H9 (cell line): Measurements from ENCODE around the gene EHD3. TPM values are rescaled to one million over a fixed set of nuclear protein-coding genes. Genes with fewer than 3 reads are reported as not detected.

Source experiments
- DNase-seq: peaks from one replicate; pipeline ENCODE4 v3.0.0-alpha.2; 2017
- H2AFZ ChIP-seq: one replicate; pipeline ENCODE4 v1.6.1; 2013; ENCODE audit warnings: mild to moderate bottlenecking, low read length, control low read depth, moderate library complexity
- H2AK5ac ChIP-seq: 2 replicates; pipeline ENCODE4 v1.6.1; 2013; ENCODE audit warnings: low read length, control low read depth, mixed read lengths; ENCODE audit not compliant: insufficient read length
- H2BK120ac ChIP-seq: one replicate; pipeline ENCODE4 v1.6.1; 2013; ENCODE audit warnings: low read depth, mild to moderate bottlenecking, low read length, control low read depth, inconsistent platforms; ENCODE audit not compliant: poor library complexity, severe bottlenecking
- H2BK12ac ChIP-seq: 2 replicates; pipeline ENCODE4 v1.6.1; 2013; ENCODE audit warnings: low read length, control low read depth, mixed read lengths, low read depth; ENCODE audit not compliant: insufficient read length
- H2BK15ac ChIP-seq: 2 replicates; pipeline ENCODE4 v1.6.1; 2013; ENCODE audit warnings: low read depth, low read length, control low read depth
- H2BK20ac ChIP-seq: one replicate; pipeline ENCODE4 v1.6.1; 2013; ENCODE audit warnings: low read depth, mild to moderate bottlenecking, low read length, control low read depth, inconsistent platforms; ENCODE audit not compliant: poor library complexity, severe bottlenecking
- H2BK5ac ChIP-seq: 2 replicates; pipeline ENCODE4 v1.6.1; 2013; ENCODE audit warnings: low read length, control low read depth, mixed read lengths; ENCODE audit not compliant: insufficient read length
- H3K14ac ChIP-seq: 2 replicates; pipeline ENCODE4 v1.6.1; 2013; ENCODE audit warnings: low read length, control low read depth; ENCODE audit not compliant: insufficient read depth
- H3K18ac ChIP-seq: 2 replicates; pipeline ENCODE4 v1.6.1; 2013; ENCODE audit warnings: low read depth, mild to moderate bottlenecking, mixed read lengths, low read length, control low read depth; ENCODE audit not compliant: insufficient read length
- H3K23ac ChIP-seq: 2 replicates; pipeline ENCODE4 v1.6.1; 2013; ENCODE audit warnings: low read length, control low read depth, mixed read lengths, low read depth; ENCODE audit not compliant: insufficient read length
- H3K23me2 ChIP-seq: 2 replicates; pipeline ENCODE4 v1.6.1; 2013; ENCODE audit warnings: low read depth, mild to moderate bottlenecking, mixed read lengths, low read length, control low read depth; ENCODE audit not compliant: insufficient read length, poor library complexity, severe bottlenecking
- H3K27ac ChIP-seq: 2 replicates; pipeline ENCODE4 v1.5.1; 2013; ENCODE audit warnings: low read length, control low read depth, mixed read lengths, low read depth; ENCODE audit not compliant: insufficient read length
- H3K27me3 ChIP-seq: 2 replicates; pipeline ENCODE4 v1.6.1; 2013; ENCODE audit warnings: low read length, control low read depth, inconsistent platforms; ENCODE audit not compliant: insufficient read depth
- H3K4ac ChIP-seq: 2 replicates; pipeline ENCODE4 v1.6.1; 2013; ENCODE audit warnings: low read depth, mild to moderate bottlenecking, control low read depth, inconsistent platforms, low read length, moderate library complexity
- H3K4me1 ChIP-seq: 2 replicates; pipeline ENCODE4 v1.6.1; 2013; ENCODE audit warnings: low read length, control low read depth, inconsistent platforms; ENCODE audit not compliant: insufficient read depth
- H3K4me2 ChIP-seq: 2 replicates; pipeline ENCODE4 v1.6.1; 2013; ENCODE audit warnings: low read length, control low read depth, mixed read lengths; ENCODE audit not compliant: insufficient read length, insufficient read depth
- H3K56ac ChIP-seq: 2 replicates; pipeline ENCODE4 v1.6.1; 2013; ENCODE audit warnings: low read depth, mild to moderate bottlenecking, mixed read lengths, low read length, control low read depth; ENCODE audit not compliant: insufficient read length
- H3K79me1 ChIP-seq: 2 replicates; pipeline ENCODE4 v1.6.1; 2013; ENCODE audit warnings: low read depth, mild to moderate bottlenecking, moderate library complexity, low read length, control low read depth, inconsistent platforms; ENCODE audit not compliant: insufficient read depth, poor library complexity, severe bottlenecking
- H3K79me2 ChIP-seq: 2 replicates; pipeline ENCODE4 v1.6.1; 2013; ENCODE audit warnings: low read length, control low read depth, inconsistent platforms; ENCODE audit not compliant: insufficient read depth
- H3K9ac ChIP-seq: 2 replicates; pipeline ENCODE4 v1.6.1; 2013; ENCODE audit warnings: low read length, control low read depth, mixed read lengths; ENCODE audit not compliant: insufficient read length; ENCODE audit errors: extremely low read depth
- H3K9me3 ChIP-seq: one replicate; pipeline ENCODE4 v1.6.1; 2013; ENCODE audit warnings: low read depth, low read length, inconsistent platforms; ENCODE audit not compliant: control insufficient read depth
- H3T11ph ChIP-seq: one replicate; pipeline ENCODE4 v1.6.1; 2013; ENCODE audit warnings: mild to moderate bottlenecking, low read length, control low read depth, inconsistent platforms
- H4K20me1 ChIP-seq: one replicate; pipeline ENCODE4 v1.6.1; 2013; ENCODE audit not compliant: control insufficient read depth, insufficient read length, insufficient read depth
- H4K5ac ChIP-seq: 2 replicates; pipeline ENCODE4 v1.6.1; 2013; ENCODE audit warnings: low read depth, mild to moderate bottlenecking, mixed read lengths, low read length, control low read depth; ENCODE audit not compliant: insufficient read length
- H4K8ac ChIP-seq: replicated peaks from 2 replicates; pipeline ENCODE4 v1.6.1; 2013; ENCODE audit warnings: low read length, control low read depth, mixed read lengths, low read depth; ENCODE audit not compliant: insufficient read length
- H4K91ac ChIP-seq: 2 replicates; pipeline ENCODE4 v1.6.1; 2013; ENCODE audit warnings: low read depth, mild to moderate bottlenecking, moderate library complexity, mixed read lengths, low read length, control low read depth; ENCODE audit not compliant: insufficient read length
- H3K27ac Mint-ChIP-seq, 3 experiments: 2 replicates in 2 of 3; 3 replicates in 1 of 3; pipeline ENCODE4 v1.8.0; 2020 to 2021; ENCODE audit warnings: mixed read lengths in 3 of 3, mild to moderate bottlenecking in 1 of 3, moderate library complexity in 1 of 3
- H3K27me3 Mint-ChIP-seq: 2 replicates; pipeline ENCODE4 v1.8.0; 2021; ENCODE audit warnings: low read depth, mild to moderate bottlenecking, moderate library complexity, mixed read lengths
- H3K36me3 Mint-ChIP-seq, 3 experiments: 2 replicates in 2 of 3; 3 replicates in 1 of 3; pipeline ENCODE4 v1.8.0; 2020 to 2021; ENCODE audit warnings: low read depth in 3 of 3, mixed read lengths in 3 of 3; ENCODE audit not compliant: insufficient read depth in 1 of 3
- H3K4me1 Mint-ChIP-seq, 2 experiments: 2 replicates each; pipeline ENCODE4 v1.8.0; 2020; ENCODE audit warnings: mixed read lengths in 2 of 2
- H3K4me3 Mint-ChIP-seq, 2 experiments: 2 replicates in 1 of 2; 3 replicates in 1 of 2; pipeline ENCODE4 v1.8.0; 2020 to 2021; ENCODE audit warnings: mild to moderate bottlenecking in 2 of 2, mixed read lengths in 2 of 2, moderate library complexity in 1 of 2
- H3K9me3 Mint-ChIP-seq, 2 experiments: 2 replicates in 1 of 2; 3 replicates in 1 of 2; pipeline ENCODE4 v1.8.0; 2020; ENCODE audit warnings: mild to moderate bottlenecking in 2 of 2, mixed read lengths in 2 of 2, moderate library complexity in 1 of 2
- CTCF ChIP-seq: fragments of 200-600 bp; sonication (generic); conservative IDR thresholded peaks from 3 replicates; pipeline ENCODE4 v1.8.0; 2021; ENCODE audit warnings: antibody characterized with exemption, mild to moderate bottlenecking
- whole genome bisulfite sequencing: extraction: QIAGEN DNeasy Blood & Tissue Kit; methylation state at CpG from one replicate; pipeline ENCODE4 v1.1.7; 2013; ENCODE audit warnings: missing lambda C conversion rate, low lambda C conversion rate, mixed read lengths; ENCODE audit not compliant: insufficient read length; ENCODE audit errors: extremely low coverage; 5-methylcytosine and 5-hydroxymethylcytosine counted together
- total RNA-seq: library from RNA; stranded (reverse); gene quantifications from 2 replicates; pipeline ENCODE4 v1.2.1, GENCODE V29; 2021

Gene EHD3
- total RNA-seq, 1 experiment from 2014 or later: 8.3 TPM

GRCh38 chr2:31263636-31264190 is 29.8 kb downstream of the EHD3 start:
- Histone ChIP-seq H3K14ac (no peak overlapping the region), H2AK5ac (no peak overlapping the region), H4K91ac (no peak overlapping the region), H2BK20ac (no peak overlapping the region), H4K20me1 (no peaks in the 10 kb centered on the region), H3K4ac (no peak overlapping the region), H4K8ac (no peak overlapping the region), H3K4me1 (no peaks in the 10 kb centered on the region; the same call in 1 of the 2 replicates), H3K27me3 (no peaks in the 10 kb centered on the region), H3T11ph (no peak overlapping the region), H3K9ac (no peak overlapping the region), H3K23me2 (no peaks in the 10 kb centered on the region), H2AFZ (no peak overlapping the region), H3K27ac (no peak overlapping the region), H2BK120ac (no peak overlapping the region), H3K79me2 (no peaks in the 10 kb centered on the region), H4K5ac (no peak overlapping the region), H3K9me3 (no peaks in the 10 kb centered on the region), H3K18ac (no peak overlapping the region), H3K4me2 (no peak overlapping the region), H2BK12ac (no peak overlapping the region), H2BK15ac (no peak overlapping the region), H3K56ac (no peak overlapping the region), H3K79me1 (no peaks in the 10 kb centered on the region), H2BK5ac (no peak overlapping the region), H3K23ac (no peak overlapping the region)
- peaks cover 2 to 5% of the 10 kb centered on the region in 2 experiments; a peak in 2 of 4 replicates for H3K4me1 Mint-ChIP-seq
- no peak overlapping the region for H3K27ac Mint-ChIP-seq
- no peak for DNase-seq
- H3K27me3 Mint-ChIP-seq: no peaks in the 10 kb centered on the region
- peaks cover 11 to 21% (median 21%) of the 10 kb centered on the region in 3 experiments; a peak in 6 of 7 replicates for H3K36me3 Mint-ChIP-seq
- H3K9me3 Mint-ChIP-seq: no peaks in the 10 kb centered on the region
- H3K4me3 Mint-ChIP-seq: no peak overlapping the region
- WGBS: no CpG with 5 or more reads among the region's 3 CpGs
- TF ChIP-seq CTCF: no peak
